Retinal pigment epithelial cell (primary cell): ENCODE measurements around the gene AKAP3.
A peak's percentile ranks its signal among the peaks of the same experiment; 100 is the strongest.

Experiments used
- DNase-seq: peaks from one replicate; pipeline ENCODE4 v3.0.0-alpha.2; 2010; ENCODE audit warnings: low read depth
- H3K4me3 ChIP-seq: 2 replicates; pipeline ENCODE4 v1.5.1; 2011; ENCODE audit warnings: mild to moderate bottlenecking, low read length, control low read depth, moderate library complexity
- TF ChIP-seq, protein P1 (sequence below): conservative IDR thresholded peaks from 2 replicates; pipeline ENCODE4 v1.5.1; 2011; ENCODE audit warnings: low read depth, low read length, control low read depth, inconsistent platforms

AKAP3 gene

DNA sequence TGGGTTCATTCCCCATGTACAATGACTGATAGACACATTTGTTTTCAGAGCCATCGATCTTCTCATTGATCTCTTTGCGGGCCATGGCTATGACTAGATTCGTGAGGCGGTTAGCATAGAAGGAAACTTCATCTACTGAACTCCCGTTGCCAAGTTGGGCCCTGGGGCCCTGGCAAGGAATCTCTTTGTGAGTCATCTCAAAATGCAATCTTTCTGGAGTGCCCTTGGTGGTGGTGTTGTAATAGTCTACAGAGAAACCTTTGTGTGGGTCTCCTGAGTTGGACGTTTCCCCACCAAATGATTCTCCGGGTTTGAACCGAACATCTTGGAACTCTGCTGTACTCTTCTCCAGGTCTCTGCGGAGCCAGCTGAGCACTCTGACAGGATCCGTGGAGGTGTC is 20.4 kb downstream of the AKAP3 start:
- H3K4me3 ChIP-seq, result no peak overlapping the region
- DNase-seq, result no peak
- TF ChIP-seq, protein P1, sequence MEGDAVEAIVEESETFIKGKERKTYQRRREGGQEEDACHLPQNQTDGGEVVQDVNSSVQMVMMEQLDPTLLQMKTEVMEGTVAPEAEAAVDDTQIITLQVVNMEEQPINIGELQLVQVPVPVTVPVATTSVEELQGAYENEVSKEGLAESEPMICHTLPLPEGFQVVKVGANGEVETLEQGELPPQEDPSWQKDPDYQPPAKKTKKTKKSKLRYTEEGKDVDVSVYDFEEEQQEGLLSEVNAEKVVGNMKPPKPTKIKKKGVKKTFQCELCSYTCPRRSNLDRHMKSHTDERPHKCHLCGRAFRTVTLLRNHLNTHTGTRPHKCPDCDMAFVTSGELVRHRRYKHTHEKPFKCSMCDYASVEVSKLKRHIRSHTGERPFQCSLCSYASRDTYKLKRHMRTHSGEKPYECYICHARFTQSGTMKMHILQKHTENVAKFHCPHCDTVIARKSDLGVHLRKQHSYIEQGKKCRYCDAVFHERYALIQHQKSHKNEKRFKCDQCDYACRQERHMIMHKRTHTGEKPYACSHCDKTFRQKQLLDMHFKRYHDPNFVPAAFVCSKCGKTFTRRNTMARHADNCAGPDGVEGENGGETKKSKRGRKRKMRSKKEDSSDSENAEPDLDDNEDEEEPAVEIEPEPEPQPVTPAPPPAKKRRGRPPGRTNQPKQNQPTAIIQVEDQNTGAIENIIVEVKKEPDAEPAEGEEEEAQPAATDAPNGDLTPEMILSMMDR, result no peak

DNA sequence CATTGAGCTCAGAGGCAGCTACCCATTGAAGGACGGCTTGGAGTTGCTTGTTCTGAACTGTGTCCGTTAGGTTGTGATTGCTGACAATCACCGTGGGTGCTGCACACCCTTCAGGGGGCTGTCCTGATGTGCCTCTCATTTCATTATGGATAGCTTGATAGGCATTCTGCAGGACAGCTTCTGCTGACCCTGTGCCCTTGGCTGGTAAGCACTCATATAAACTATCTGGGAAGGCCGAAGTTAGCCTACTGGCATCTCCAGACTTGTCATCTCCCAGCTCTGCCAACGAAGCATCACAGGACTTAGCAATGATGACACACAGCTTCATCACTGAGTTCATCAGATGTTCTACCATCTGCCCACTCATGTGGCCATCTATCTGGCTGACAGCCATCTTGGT is 22.3 kb downstream of the AKAP3 start:
- DNase-seq, result no peak
- TF ChIP-seq, protein P1, result no peak
- no peak overlapping the region for H3K4me3 ChIP-seq

DNA sequence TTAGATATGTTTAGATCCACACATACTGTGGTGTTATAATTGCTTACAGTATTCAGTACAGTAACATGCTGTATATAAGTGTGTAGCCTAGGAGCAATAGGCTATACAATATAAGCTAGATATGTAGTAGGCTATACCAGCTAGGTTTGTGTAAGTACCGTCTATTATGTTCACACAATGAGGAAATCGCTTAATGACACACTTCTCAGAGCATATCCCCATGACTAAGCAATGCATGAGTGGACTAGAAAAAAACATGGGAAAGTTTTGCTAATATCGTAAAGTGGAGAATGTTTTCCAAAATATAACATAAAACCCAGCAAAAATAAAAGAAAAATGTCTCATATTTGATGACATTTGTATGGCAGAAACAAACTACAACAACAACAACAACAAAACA is 27.3 kb downstream of the AKAP3 start:
- no peak for DNase-seq
- TF ChIP-seq, protein P1, result no peak
- no peak overlapping the region for H3K4me3 ChIP-seq

DNA sequence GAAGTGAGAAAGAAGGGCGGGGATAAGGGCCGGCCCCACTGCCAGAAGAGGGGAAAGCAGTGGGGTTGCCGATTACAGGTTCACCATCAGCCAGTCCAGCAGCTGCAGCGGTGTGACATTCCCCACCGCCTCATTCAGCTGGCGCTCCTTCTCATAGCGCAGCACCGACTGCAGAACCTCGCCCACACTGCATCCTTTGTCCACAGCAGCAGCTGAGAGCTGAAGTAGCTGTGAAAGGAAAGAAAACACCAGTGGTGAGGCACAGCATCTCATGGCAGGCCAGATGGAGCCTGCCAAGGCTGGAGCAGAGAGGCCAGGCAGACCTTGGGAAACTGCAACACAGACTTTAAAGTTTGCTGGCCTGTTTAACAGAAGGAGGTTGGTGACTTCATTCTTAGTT is 33.2 kb downstream of the AKAP3 start:
- H3K4me3 ChIP-seq, result no peak overlapping the region
- TF ChIP-seq, protein P1, result no peak
- no peak for DNase-seq

GRCh38 chr12:4610481-4610880 is 38.4 kb downstream of the AKAP3 start:
- H3K4me3 ChIP-seq, result no peak overlapping the region
- DNase-seq, result peak; percentile 2
- TF ChIP-seq, protein P1, result no peak

- TF ChIP-seq, protein P1, result no peak
- DNase-seq, result no peak
- no peak overlapping the region for H3K4me3 ChIP-seq
Measured at GRCh38 chr12:4609071-4609470, 39.8 kb downstream of the AKAP3 start.

DNA sequence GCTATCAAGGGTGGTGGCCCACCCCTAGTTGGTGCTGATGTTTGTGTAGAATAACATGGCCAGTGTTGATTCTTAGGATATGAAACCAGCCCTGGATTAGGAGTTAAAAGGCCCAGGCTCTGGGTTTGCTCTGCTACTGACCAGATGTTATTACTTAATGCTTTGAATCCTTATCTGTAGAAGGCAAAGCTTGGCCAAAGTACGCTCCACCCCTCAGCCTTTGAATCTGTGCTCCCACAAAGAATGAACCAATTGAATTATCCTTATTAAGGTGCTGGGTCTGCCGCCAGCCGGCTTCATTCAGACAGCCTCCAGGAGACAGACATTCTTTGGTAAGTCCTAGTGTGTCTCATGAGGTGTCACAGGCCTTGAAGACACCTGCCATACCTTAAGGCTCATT is 41.8 kb downstream of the AKAP3 start:
- H3K4me3 ChIP-seq, result no peak overlapping the region
- TF ChIP-seq, protein P1, result no peak
- no peak for DNase-seq
